D721Med (cell line): ENCODE data around the gene TPX2.

Experiments
- DNase-seq: peaks from one replicate; pipeline ENCODE4 v3.0.0; 2011; ENCODE audit warnings: low spot score; ENCODE audit not compliant: insufficient read length
- FAIRE-seq: peaks from 2 replicates; lab custom pipeline; 2011; peaks lifted over from hg19 to GRCh38; lab: Jason Lieb, UNC
- TF ChIP-seq, protein P1 (sequence below): IDR thresholded peaks from 2 replicates; pipeline ENCODE4 v1.5.1; 2012; ENCODE audit warnings: mild to moderate bottlenecking, control low read depth; ENCODE audit not compliant: insufficient read depth; ENCODE audit errors: missing control alignments

Gene TPX2

DNA sequence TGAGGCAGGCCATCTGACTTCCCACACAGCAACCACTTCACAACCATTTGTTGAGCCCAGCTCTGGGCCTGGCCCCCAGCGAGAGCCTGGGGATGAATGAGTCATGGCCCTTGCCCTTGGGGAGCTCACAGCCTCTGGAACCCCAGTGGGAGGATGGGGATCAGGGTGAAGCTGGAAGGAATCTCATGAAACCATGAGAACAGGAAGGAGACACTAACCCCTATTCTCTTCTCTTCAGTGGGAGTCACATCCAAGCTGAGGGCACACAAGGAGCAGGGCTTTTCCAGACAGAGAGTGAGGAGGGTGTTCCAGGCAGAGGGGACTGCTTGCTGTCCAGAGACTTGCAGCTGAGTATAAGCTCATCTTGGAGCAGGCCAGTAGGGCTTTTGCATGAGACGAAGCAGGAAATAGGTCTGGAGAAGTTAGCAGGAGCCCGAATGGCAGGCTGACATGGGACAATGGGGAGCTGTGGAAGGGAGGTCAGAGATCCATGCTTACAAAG is 98.9 kb downstream of the TPX2 start:
- FAIRE-seq (no peak), DNase-seq (no peak)
- TF ChIP-seq, protein P1, sequence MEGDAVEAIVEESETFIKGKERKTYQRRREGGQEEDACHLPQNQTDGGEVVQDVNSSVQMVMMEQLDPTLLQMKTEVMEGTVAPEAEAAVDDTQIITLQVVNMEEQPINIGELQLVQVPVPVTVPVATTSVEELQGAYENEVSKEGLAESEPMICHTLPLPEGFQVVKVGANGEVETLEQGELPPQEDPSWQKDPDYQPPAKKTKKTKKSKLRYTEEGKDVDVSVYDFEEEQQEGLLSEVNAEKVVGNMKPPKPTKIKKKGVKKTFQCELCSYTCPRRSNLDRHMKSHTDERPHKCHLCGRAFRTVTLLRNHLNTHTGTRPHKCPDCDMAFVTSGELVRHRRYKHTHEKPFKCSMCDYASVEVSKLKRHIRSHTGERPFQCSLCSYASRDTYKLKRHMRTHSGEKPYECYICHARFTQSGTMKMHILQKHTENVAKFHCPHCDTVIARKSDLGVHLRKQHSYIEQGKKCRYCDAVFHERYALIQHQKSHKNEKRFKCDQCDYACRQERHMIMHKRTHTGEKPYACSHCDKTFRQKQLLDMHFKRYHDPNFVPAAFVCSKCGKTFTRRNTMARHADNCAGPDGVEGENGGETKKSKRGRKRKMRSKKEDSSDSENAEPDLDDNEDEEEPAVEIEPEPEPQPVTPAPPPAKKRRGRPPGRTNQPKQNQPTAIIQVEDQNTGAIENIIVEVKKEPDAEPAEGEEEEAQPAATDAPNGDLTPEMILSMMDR = no peak

DNA sequence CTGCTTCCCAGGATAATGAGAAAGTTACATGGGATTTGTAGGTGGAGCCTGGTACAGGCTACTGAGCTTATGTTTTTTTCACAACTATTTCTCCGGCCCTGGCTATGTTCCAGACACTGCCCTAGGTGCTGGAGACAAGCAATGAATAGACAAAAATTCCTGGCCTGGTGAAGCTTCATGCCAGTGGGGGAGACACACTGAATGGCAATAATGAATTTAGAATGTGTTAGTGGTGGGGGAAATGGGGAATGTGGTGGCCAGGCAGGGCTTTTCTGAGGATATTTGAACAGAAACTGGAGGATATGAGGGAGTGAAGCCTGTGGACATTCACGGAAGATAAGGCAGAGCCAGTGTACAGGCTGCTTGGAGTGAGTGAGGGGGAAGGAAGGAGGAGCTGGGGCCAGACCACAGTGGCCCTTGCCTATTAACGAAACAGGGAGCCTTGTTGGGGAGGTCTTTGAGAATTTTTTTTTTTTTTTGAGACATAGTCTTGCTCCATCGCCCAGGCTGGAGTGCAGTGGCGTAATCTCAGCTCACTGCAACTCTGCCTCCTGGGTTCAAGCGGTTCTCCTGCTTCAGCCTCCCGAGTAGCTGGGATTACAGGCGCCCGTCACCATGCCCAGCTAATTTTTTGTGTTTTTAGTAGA is 99.7 kb downstream of the TPX2 start:
- DNase-seq (no peak), FAIRE-seq (no peak)
- TF ChIP-seq, protein P1 = no peak

DNA sequence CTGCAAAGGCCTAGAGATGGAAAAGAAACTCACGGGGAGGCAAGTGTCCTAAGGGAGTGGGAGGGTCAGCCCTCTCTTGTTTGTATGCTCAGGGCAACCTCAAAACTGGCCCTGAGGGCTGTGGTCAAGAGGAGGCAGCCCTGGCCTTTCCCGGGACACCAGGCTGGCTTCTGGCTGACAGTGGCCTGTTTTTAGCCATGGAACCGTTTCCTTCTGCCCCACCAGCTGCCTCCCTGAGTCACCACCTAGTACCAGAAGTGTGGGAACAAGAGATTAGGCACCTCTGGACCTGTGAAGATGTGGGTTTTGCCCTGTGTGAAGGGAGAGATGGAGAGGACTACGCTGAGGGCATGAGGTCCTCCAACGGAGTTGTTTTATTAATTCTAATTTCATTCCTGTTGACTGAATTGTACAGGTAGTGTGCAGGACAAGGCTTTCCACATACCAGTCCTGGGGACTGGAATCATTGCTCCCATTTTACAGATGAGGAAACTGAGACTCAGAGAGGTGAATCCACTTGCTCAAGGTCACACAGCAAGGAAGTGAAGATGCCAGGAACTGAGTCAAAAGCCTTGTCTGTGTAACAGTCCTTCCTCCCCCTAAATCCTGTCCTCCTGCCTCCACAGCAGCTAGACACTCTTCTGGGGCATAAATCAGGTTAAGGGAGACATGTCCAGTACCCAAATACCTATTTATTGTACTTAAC is 100.8 kb downstream of the TPX2 start:
- TF ChIP-seq, protein P1 = no peak
- DNase-seq (no peak), FAIRE-seq (no peak)

DNA sequence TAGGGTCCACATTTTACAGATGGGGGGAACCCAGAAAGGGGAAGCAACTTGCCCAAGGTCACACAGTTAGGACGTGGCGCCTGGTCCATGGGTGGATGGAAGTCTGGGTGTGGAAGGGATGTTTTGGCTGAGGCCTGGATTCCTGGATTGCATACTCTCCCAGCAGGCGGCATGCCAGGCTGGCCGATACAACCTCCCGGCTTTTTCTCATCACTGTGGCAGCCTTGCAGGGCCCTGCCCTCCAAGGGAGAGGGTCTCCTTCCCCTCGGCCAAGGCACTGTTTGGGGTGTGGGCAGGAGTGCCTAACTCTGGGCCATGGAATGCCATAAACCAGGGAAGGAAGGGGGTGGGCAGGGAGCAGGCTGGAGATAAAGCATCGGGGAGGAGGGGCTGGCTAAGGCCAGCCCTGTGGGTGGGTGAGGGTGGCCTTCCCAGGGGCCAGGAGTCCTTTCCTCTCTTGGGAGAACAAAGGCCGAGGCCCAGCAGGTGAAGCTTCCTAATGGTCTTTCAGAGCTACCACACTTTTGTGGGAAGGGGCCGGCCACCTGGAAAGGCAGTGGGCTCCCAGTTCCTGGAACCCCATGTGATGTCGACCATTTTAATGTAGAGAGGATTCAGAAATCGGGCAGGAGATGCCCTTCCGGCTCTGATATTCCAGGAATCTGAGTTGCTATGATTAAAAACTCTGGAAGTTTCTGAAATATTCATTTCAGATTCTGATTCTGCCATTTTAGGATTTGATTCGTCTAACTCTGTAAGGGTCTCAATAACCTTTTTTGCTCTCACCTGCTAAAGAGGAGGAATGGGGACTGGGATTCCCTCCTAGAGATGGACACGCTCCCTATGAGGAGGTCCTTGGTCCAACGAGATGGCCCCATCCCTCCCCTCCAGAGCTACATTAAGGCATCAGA is 102.1 kb downstream of the TPX2 start:
- no peak for DNase-seq
- TF ChIP-seq, protein P1 = no peak
- FAIRE-seq = no peak

DNA sequence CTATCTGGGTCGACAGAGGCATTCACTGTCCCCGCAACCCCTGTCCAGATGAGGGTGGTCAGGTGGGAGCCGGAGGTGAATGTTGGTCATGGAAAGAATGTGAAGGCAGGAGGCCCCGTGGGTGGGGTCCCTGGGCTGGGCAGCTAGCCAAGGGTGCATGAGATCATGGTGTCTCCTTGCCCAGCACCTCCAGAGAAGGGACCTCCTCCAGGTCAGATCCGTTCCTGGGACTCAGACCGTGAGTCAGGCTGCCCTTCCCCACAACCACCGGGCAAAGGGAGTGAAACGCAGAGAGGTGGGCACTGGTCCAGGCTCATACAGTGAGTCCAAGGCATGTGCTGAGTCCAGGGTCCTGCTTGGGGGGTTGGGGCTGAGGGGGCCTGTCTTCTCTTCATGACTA is 102.8 kb downstream of the TPX2 start:
- TF ChIP-seq, protein P1 = no peak
- FAIRE-seq = no peak
- DNase-seq = no peak

DNA sequence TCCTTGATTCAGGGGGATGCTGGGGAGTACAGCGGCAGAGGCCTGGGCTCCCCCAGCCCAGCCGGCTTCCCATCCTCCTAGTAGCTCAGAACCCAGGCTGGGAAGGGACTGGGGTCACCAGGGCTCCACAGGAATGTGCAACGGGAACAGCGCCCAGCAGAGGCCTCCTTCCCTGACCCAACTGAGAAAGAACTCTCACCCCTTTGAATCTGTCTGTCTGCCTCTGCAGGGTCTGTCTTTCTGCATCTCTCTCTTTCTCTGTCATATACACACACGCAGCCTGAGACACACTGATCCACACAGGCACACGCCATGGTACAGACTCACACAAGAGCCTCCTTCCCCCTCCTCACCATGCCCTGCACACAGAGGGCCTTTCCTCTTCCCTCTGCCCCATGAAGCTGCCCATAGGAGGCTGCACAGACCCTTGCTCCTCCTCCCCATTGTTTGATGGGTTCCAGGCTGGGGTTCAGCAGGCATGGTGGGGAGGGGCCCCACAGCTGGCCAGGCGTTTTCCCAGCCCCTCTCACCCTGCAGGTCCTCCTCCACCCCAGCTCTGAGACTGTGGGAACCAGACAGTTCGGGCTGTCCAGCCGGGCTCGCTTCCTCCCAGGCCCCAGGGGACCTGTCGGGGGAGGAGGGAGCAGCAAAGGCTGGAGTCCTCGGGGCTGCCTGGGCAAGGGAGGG is 103.5 kb downstream of the TPX2 start:
- DNase-seq = no peak
- TF ChIP-seq, protein P1 = no peak
- no peak for FAIRE-seq
